ENCODE results near the gene FANCI.
A peak's percentile ranks its signal among the peaks of the same experiment; 100 is the strongest.

Gene FANCI

DNA sequence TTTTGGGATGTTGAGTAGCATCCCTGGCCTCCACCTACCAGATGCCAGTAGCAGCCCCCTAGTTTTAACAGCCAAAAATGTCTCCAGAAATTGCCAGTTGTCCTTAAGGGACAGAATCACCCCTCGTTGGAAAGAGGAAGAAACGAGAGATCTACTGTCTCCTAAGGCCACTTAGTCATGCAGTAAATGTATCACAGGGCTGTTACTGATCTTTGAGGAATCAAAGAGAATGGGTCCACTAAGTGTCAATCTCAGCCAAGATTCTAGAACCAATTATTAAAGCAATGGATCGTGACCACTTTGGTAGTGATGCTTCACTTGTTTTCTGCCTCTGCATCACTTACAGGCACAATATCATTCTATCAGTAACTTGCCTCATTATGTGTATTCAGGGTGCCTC is 64.5 kb downstream of the FANCI start:
- no peak for DNase-seq

- DNase-seq, result no peak
These were observed 66.2 kb downstream of the FANCI start for GRCh38 chr15:89309993-89310392.

DNA sequence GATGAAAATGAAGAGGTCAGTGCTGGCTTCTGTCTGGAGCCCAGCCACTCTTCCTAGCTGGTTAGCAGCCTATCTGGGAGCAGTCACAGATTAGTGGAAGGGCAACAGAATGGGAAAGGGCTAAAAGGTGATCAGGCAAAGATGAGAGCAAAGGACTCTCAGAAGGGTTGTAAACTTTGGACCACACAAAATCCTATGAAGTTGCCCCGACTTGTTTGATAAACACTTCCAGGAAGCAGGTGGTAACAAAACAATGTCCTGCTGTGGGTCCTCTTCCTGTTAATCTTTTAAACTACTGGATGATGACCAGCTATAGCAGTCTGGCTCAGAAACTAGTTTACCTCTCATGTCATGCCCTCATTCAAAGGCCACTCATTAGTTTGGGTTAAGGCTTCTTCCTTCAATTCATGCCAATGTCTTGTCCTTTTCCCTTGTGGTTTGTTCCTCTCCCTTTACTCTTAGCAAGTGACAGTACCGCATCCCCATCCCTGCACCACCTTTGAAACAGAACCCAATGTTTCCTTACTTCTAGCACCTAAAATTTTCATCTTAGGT is 71.7 kb downstream of the FANCI start:
- no peak for DNase-seq

GRCh38 chr15:89316504-89316903 is 72.7 kb downstream of the FANCI start:
- no peak for DNase-seq

- DNase-seq, result no peak
These were observed 73.5 kb downstream of the FANCI start for GRCh38 chr15:89317186-89317720.

- DNase-seq, result no peak
These were observed 75.9 kb downstream of the FANCI start for GRCh38 chr15:89319678-89320077.

DNA sequence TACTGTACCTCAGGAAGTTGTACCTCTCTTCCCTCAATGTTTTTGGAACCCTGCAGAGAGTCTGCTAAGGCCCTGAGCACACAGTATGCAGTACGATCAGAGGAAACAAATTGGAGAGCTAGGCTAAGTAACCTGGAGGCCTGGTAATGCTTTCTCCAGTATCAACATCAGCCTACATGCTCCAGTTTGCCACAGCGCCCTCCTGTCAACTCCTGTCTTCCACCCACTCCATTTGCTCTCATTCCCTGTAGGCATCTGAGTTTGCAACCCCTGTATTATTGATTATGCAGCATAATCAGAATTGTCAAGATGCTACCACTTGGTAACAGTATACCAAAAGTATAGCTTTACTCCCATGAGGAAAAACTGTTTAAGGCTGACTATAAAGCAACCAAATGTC is 76.4 kb downstream of the FANCI start:
- no peak for DNase-seq

GRCh38 chr15:89321521-89322410 is 78.0 kb downstream of the FANCI start:
- no peak for DNase-seq

DNA sequence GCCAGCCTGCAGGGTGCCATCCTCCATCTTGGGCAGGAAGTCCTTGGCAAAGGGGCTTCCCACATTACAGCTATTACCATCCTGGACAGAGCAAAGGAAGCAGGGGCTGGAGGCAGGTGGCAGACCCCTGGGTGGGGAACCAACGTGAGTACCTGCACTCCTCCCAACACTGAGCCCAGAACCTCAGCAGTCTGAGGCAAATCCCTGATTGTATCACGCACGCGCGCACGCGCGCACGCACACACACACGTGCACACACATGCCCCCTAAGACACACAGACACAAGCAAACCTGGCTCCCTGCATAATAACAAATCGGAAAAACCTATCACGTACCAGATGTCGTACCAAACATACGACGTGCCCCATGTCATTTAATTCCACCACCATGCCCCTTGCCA is 79.0 kb downstream of the FANCI start:
- no peak for DNase-seq

GRCh38 chr15:89323825-89324224 is 80.0 kb downstream of the FANCI start:
- DNase-seq, result no peak

DNA sequence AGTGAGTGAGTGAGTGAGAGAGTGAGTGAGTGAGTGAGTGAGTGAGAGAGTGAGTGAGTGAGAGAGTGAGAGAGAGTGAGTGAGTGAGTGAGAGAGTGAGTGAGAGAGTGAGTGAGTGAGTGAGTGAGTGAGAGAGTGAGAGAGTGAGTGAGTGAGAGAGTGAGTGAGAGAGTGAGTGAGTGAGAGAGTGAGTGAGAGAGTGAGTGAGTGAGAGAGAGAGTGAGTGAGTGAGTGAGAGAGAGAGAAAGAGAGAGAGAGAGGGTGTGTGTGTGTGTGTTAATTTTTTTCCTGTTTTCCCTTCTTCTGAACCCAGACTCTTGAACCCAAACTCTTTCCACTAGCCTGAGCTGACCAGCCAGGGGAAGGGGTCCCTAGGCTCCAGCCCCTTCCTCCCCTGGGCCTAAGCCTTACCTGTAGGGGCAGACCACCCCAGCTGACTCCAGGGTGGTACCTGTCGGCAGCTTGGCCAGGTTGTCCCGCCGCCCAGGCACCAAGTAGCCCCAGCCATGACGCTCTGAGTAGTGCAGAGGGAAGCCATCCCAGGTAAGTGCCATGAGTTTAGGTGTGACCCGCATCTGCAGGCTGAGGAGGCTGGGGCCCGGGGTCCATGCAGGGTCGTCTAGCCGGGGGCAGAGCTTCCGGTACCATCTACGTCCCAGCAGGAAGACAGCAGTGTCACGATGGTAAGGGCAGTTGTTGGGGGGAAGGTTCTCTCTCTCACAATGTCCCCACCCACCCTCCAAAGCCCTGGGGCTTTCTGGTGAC is 81.4 kb downstream of the FANCI start:
- no peak for DNase-seq

DNA sequence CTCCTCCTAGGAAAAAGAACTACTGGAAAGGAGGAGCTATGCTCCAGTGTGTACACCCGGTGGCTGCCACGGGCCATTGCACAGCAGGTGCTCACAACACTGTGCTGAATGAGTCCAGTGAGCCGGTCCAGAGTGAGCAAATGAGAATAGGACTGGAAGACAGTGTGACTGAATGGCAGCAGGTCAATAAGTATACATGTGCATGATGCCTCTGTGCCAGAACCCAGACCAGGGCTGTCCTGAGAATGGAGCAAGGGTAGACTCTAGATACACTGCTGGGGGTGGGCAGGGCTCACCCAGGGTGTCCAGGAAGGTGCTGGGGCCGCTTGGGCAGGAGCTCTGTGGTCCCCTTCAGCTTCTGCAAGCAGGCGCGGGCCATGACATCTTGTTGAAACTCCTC is 82.5 kb downstream of the FANCI start:
- no peak for DNase-seq

DNA sequence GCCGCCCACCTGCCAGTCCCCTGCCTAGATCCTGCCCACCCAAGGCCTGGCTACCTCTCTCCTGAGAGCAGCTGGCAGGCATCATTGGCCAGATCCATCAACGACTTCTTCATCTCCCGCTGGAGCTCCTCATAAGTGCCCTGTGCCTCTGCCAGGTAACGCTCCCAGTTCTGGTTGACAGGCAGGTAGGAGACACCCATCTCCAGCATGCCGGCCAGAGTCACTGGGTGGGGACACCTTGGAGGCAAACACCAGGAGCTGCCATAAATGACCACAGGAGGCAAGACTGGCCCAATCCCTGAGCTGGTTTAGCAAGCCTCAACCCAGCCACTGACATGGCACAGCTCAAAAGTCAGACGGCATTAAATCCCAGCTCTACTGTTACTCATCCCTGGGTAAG is 83.3 kb downstream of the FANCI start:
- DNase-seq, result no peak

DNA sequence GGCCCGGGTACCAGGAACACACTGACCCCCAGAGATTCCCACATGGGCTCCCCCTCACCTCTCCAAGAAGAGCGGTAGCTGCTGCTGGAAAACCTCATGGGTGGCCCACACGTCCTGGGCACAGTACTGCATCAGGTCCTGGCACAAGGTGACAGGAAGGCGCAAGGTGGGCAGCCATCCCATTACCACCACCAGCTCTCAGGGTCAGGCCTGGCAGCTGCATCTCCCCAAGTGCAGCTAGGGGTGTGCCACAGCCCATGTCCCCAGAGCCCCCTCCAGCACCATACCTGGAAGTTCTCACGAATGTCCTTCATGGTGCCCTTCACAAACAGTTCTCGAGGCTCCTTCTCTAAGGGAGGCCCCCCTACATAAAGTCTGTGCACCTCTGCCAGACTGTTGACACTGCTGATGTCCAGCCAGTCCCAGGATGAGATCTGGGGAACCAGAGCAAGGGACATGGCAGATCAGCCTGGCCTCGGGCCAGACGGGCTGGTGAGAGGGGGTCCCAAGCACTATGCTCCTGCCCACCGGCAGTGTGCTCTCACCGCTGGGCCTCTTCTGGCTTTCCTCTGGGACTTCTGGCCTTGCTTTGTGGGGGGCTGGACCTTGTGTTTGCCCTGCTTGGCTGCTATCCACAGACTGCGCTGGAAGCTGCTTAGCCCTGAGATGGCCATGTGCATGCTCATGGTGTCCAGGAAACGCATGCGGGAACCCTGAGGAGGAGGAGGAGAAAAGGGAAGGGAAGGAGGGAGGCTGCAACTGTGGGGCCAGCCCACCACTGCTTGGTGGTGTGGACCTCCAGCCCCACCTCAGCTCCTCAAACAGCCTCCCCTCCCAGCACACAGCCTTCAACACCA is 84.8 kb downstream of the FANCI start:
- DNase-seq, result no peak

DNA sequence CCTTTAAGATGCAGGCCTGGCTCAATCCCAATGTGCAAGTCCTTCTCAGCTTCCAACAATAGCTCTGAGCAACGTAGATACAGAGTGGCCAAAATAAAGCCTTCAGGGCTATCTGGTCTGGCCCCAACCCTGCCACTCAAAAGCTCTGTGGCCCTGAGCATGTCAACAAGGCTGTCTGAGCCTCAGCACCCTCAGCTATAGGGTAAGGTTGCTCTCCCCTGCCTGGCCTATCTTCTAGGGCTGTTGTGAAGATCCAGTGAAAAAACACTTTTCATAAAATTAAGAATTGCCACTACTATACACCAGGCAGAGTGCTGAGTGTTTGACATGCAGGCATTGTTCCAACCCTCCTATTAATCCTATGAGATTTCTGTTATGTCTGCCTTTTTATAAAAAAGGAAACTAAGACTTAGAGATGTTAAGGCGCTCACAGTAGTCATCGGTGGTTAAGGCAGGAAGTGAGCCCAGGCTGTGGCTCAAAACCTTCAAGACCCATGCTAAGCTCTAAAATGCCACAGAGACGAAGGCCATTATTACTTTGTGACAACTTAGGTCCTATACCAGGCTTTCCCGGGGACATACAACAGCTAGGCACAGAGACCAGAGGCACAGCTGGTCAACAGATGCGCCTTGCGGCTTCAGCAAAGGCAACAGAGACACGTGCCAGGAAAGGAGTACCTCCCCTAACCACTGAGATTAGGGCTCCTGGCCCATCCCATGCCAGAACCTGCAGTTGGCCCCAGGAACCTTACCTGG is 85.7 kb downstream of the FANCI start:
- no peak for DNase-seq

- DNase-seq, result no peak
These were observed 86.3 kb downstream of the FANCI start for GRCh38 chr15:89330119-89330518.

GRCh38 chr15:89330881-89331595 is 87.3 kb downstream of the FANCI start:
- no peak for DNase-seq

- no peak for DNase-seq
These were observed 88.7 kb downstream of the FANCI start for GRCh38 chr15:89332446-89332845.

DNA sequence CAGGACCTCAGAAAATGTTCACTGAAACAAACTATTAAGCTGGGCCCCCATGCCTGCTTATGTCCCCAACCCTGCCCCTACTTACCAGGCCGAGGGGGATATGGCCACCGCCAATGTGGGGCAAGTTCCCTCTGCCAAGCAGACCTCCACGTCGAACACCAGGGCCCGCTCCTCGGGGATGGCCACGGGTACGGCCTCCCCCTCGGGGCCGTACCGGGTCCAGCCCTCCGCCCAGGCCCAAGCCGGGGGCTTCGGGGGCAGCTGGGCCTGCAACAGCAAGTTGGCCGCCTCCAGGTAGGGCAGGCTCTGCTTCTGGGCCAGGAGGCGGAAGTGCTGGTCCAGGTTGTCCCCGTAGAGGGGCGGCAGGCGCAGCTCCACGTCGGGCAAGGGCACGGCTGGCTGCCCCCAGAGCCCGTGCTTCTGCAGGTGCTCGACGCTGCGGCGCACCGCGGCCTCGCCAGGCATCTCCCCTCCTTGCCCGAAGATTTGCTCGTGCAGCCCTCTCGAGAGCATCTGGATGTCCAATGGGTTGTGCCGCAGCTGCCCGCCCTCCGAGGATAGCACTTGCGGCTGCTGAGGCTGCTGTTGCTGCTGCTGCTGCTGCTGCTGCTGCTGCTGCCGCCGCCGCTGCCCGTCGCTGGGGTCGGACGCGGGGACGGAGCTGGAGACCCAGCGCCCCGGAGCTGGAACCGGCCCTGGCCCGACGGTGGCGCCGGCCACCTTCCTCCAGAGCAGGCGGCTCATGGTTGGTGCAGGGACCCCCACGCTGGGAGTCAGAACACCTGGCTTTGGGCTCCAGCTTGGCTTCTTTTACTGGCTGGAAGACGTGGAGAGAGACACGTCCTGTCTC is 89.5 kb downstream of the FANCI start:
- no peak for DNase-seq

GRCh38 chr15:89333959-89334509 is 90.3 kb downstream of the FANCI start:
- DNase-seq, result peak; percentile 68

Data from NCI-H2171 (cell line).